SK-N-SH (cell line): Measurements from ENCODE around the gene ARID1A. TPM values are rescaled to one million over a fixed set of nuclear protein-coding genes. Genes with fewer than 3 reads are reported as not detected.

ENCODE experiments used
- ELF1 ChIP-seq: IDR thresholded peaks from 2 replicates; pipeline ENCODE4 v1.4.0; 2012
- EZH2phosphoT487 ChIP-seq: fragments of 200-600 bp; sonication (generic); IDR thresholded peaks from 2 replicates; pipeline ENCODE4 v1.6.1; 2017; ENCODE audit warnings: low read depth, mixed run types, mild to moderate bottlenecking, antibody characterized with exemption, moderate library complexity, borderline replicate concordance
- FOSL2 ChIP-seq: IDR thresholded peaks from 2 replicates; pipeline ENCODE4 v1.4.0; 2012; ENCODE audit warnings: low read depth, mild to moderate bottlenecking, moderate library complexity, borderline replicate concordance
- FOXJ3 ChIP-seq: sonication (generic); formaldehyde crosslinking; IDR thresholded peaks from 2 replicates; pipeline ENCODE4 v1.5.1; 2020; ENCODE audit warnings: mild to moderate bottlenecking, missing genetic modification reagents
- FOXM1 ChIP-seq: IDR thresholded peaks from 2 replicates; pipeline ENCODE4 v1.4.0; 2012; ENCODE audit warnings: low read depth, mild to moderate bottlenecking
- GABPA ChIP-seq: IDR thresholded peaks from 2 replicates; pipeline ENCODE4 v1.4.0; 2012; ENCODE audit warnings: low read depth, mild to moderate bottlenecking
- MXI1 ChIP-seq: IDR thresholded peaks from 2 replicates; pipeline ENCODE4 v1.6.1; 2012; ENCODE audit warnings: mild to moderate bottlenecking, low read depth, low read length, improper control_type of control experiment
- NRF1 ChIP-seq: IDR thresholded peaks from 2 replicates; pipeline ENCODE4 v1.6.1; 2012; ENCODE audit warnings: low read depth, mild to moderate bottlenecking, low read length
- POLR2AphosphoS5 ChIP-seq: IDR thresholded peaks from 2 replicates; pipeline ENCODE4 v1.6.1; 2012; ENCODE audit warnings: low read depth, low read length
- RAD21 ChIP-seq: IDR thresholded peaks from 2 replicates; pipeline ENCODE4 v1.6.1; 2012; ENCODE audit warnings: mild to moderate bottlenecking, low read length
- RCOR1 ChIP-seq: fragments of 150-350 bp; IDR thresholded peaks from 2 replicates; pipeline ENCODE4 v1.6.1; 2017; ENCODE audit warnings: antibody characterized with exemption, low read length
- RFX5 ChIP-seq: IDR thresholded peaks from 2 replicates; pipeline ENCODE4 v1.6.1; 2012; ENCODE audit warnings: mild to moderate bottlenecking, improper control_type of control experiment, low read length
- RXRA ChIP-seq: IDR thresholded peaks from 2 replicates; pipeline ENCODE4 v1.4.0; 2012; ENCODE audit warnings: low read depth, mild to moderate bottlenecking, borderline replicate concordance
- SMC3 ChIP-seq: IDR thresholded peaks from 2 replicates; pipeline ENCODE4 v1.6.1; 2012; ENCODE audit warnings: low read depth, low read length, improper control_type of control experiment
- TAF1 ChIP-seq: IDR thresholded peaks from 2 replicates; pipeline ENCODE4 v1.6.1; 2012; ENCODE audit warnings: low read depth, mild to moderate bottlenecking, low read length, moderate library complexity, borderline replicate concordance
- TEAD4 ChIP-seq: IDR thresholded peaks from 2 replicates; pipeline ENCODE4 v1.4.0; 2012; ENCODE audit warnings: mild to moderate bottlenecking, borderline replicate concordance; ENCODE audit not compliant: insufficient read depth
- YY1 ChIP-seq: IDR thresholded peaks from 2 replicates; pipeline ENCODE4 v1.4.0; 2012; ENCODE audit warnings: low read depth, mild to moderate bottlenecking
- polyA plus RNA-seq, 3 experiments: library from polyadenylated mRNA; depleted of rRNA; stranded (reverse); fragments of >200 nt; gene quantifications; 2 replicates each; pipeline ENCODE4 v1.2.3, GENCODE V29; 2012
- TF ChIP-seq, protein P1 (sequence below): IDR thresholded peaks from 2 replicates; pipeline ENCODE4 v1.4.0; 2012; ENCODE audit warnings: low read depth, borderline replicate concordance
- TF ChIP-seq, protein P2 (sequence below): IDR thresholded peaks from 2 replicates; pipeline ENCODE4; 2012
- TF ChIP-seq, protein P3 (sequence below): IDR thresholded peaks from 2 replicates; pipeline ENCODE4 v1.6.1; 2012; ENCODE audit warnings: mild to moderate bottlenecking, low read depth, low read length, moderate library complexity

ARID1A gene
- polyA plus RNA-seq, 1 of the 3 experiments (the other 2 are of a cell fraction), result 26.5 TPM

DNA sequence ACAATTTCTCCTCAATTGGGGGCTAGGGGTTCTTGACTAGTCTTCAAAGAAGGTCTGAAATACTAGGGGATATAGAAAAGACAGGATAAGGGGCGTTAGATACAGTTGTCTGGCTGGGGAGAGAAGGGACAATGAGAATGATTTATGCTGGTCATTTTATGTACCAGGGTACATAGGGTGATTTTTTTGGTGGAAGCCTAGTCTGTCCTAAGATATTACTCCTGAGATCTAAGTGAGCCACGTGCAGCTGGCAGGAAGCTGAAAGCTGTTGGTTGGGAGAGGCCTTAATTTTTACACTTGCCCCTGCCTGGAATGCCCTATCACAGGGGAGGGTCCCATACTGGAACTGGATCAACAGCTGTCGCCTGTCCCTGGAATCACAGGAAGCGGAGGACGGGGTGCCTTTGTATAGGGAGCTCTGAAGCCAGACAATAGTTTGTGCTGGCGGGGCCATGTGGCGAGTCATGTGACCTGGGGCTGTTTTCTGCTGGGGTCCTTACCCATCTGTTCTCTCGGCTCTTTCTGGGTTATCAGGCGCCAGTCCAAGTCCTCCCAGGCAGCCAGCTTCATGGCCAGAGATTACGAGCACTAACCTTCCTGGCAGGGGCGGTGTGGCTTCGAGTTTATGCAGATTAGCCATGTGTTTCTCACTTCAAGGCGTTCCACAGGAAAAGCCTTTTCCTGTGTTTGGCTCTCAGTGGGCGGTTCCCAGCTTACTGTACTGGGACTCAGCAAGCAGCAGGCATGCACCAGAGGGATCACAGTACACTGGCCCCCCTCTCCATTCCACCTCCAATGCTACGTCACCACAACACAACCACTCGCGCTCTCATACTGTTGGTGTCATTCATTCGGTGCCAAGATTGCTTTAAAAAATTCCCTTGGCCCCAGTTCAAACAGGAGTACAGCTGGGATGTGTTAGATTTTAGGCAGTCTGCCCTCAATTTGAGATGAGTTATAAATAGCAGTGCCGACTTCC lies 27.5 kb downstream of the ARID1A start (continued):
- no peak for TF ChIP-seq RFX5
- TF ChIP-seq EZH2phosphoT487, result no peak
- TF ChIP-seq MXI1, result peak; percentile 84; the same call in 1 of the 2 replicates
- peak; percentile 69; the same call in 1 of the 2 replicates for TF ChIP-seq RCOR1
- no peak for TF ChIP-seq FOSL2
- no peak for TF ChIP-seq POLR2AphosphoS5
- TF ChIP-seq TAF1, result 0 out of 2 replicates have a peak, but pooled peaks have one; percentile 1
- TF ChIP-seq TEAD4, result no peak; the same call in 1 of the 2 replicates
- no peak for TF ChIP-seq YY1
- TF ChIP-seq GABPA, result no peak
- TF ChIP-seq, protein P1, sequence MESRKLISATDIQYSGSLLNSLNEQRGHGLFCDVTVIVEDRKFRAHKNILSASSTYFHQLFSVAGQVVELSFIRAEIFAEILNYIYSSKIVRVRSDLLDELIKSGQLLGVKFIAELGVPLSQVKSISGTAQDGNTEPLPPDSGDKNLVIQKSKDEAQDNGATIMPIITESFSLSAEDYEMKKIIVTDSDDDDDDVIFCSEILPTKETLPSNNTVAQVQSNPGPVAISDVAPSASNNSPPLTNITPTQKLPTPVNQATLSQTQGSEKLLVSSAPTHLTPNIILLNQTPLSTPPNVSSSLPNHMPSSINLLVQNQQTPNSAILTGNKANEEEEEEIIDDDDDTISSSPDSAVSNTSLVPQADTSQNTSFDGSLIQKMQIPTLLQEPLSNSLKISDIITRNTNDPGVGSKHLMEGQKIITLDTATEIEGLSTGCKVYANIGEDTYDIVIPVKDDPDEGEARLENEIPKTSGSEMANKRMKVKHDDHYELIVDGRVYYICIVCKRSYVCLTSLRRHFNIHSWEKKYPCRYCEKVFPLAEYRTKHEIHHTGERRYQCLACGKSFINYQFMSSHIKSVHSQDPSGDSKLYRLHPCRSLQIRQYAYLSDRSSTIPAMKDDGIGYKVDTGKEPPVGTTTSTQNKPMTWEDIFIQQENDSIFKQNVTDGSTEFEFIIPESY, result 0 out of 2 replicates have a peak, but pooled peaks have one; percentile 15
- TF ChIP-seq, protein P2, sequence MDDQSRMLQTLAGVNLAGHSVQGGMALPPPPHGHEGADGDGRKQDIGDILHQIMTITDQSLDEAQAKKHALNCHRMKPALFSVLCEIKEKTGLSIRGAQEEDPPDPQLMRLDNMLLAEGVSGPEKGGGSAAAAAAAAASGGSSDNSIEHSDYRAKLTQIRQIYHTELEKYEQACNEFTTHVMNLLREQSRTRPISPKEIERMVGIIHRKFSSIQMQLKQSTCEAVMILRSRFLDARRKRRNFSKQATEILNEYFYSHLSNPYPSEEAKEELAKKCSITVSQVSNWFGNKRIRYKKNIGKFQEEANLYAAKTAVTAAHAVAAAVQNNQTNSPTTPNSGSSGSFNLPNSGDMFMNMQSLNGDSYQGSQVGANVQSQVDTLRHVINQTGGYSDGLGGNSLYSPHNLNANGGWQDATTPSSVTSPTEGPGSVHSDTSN, result peak; percentile 53; the same call in 1 of the 2 replicates
- peak; percentile 66; the same call in 1 of the 2 replicates for TF ChIP-seq RXRA
- no peak for TF ChIP-seq ELF1
- TF ChIP-seq SMC3, result no peak
- TF ChIP-seq FOXM1, result no peak
- peak; percentile 46; the same call in 1 of the 2 replicates for TF ChIP-seq FOXJ3
- TF ChIP-seq RAD21, result peak; percentile 17; the same call in 1 of the 2 replicates
- no peak for TF ChIP-seq NRF1
- TF ChIP-seq, protein P3, sequence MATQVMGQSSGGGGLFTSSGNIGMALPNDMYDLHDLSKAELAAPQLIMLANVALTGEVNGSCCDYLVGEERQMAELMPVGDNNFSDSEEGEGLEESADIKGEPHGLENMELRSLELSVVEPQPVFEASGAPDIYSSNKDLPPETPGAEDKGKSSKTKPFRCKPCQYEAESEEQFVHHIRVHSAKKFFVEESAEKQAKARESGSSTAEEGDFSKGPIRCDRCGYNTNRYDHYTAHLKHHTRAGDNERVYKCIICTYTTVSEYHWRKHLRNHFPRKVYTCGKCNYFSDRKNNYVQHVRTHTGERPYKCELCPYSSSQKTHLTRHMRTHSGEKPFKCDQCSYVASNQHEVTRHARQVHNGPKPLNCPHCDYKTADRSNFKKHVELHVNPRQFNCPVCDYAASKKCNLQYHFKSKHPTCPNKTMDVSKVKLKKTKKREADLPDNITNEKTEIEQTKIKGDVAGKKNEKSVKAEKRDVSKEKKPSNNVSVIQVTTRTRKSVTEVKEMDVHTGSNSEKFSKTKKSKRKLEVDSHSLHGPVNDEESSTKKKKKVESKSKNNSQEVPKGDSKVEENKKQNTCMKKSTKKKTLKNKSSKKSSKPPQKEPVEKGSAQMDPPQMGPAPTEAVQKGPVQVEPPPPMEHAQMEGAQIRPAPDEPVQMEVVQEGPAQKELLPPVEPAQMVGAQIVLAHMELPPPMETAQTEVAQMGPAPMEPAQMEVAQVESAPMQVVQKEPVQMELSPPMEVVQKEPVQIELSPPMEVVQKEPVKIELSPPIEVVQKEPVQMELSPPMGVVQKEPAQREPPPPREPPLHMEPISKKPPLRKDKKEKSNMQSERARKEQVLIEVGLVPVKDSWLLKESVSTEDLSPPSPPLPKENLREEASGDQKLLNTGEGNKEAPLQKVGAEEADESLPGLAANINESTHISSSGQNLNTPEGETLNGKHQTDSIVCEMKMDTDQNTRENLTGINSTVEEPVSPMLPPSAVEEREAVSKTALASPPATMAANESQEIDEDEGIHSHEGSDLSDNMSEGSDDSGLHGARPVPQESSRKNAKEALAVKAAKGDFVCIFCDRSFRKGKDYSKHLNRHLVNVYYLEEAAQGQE, result 0 out of 2 replicates have a peak, but pooled peaks have one; percentile 23
